CD4-positive, alpha-beta T cell treated with Interleukin-17A for 1 hour (primary cell): ENCODE results near the gene KIAA0040.

ENCODE experiments used
- DNase-seq: peaks from one replicate; pipeline ENCODE4 v3.0.0-alpha.2; 2020

KIAA0040 gene

DNA sequence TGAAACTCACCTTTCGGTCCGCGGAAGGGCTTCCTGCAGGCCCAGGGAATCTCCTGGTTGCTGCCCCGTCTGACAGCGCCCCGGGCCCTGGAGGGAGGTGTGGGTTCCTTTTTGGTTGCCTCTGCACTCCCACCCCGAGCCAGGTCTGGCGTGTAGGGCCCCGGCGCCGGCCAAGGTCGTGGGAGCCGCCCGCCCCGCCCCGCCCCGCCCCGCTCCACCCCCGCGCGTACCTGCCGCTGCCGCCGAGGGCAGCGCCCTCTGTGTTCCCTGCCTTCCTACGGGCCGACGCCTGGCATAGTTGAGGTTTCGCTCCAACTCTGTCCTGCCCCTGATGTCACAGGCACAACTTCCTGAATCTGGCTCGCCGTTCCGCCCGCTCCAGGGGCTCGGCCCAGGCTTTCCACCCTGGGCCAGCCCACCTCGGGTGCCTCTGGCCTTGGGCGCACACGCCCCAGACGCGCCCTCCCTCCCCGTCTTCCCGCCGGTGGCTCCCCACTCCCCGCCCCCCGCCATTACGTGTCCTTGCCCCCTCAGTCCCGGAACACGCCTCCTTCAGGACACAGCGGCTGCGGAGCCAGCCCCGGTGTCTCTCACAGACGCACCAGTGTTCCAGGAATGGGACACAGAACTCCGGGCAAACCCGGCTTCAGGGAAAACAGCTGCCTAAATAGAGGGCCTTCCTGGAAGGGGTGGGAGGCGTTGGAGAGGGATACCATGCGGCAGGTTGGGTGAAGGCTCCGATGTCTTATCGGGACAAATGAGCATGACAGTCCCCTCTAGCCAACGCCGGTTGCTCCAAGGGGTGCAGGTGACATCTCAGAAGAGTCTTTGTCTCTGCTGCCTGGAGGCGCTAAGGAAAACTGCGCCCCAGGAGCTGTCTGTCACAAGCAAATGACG lies at the start of gene KIAA0040:
TSS of gene KIAA0040 (minus strand) at position 147 of the 897 bp plus-strand sequence. CDS start 31,763 bp downstream, outside the sequence.
- peak; percentile 65 for DNase-seq

DNA sequence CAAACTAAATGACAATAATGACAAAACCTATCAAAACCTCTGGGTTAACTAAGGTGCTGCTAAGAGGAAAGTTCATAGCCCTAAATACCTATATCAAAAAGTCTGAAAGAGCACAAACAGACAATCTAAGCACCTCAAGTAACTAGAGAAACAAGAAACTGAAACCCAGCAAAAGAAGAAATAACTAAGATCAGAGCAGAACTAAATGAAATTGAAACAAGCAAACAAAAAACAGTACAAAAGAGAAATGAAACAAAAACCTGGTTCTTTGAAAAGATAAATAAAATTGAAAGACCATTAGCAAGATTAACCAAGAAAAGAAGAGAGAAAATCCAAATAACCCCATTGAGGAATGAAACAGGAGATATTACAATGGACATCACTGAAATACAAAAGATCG lies 44.8 kb upstream of the KIAA0040 start:
- no peak for DNase-seq

DNA sequence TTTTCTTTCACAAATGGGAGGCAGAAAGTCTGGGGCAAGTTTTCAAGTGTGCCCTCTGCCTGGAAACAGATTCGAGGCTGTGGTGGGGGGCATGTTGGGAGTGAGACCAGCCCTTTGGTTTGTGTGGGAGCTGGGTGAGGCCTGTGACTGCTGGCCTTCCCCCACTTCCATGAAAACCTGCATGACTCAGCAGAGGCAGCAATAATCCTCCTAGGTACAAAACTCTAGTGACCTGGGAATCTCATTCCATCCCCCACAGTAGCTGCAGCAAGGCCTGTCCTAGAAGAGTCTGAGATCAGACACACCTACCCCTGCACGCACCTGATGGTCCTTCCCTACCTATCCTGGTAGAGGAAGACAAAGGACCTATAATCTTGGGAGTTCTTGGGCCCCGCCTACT lies 42.1 kb upstream of the KIAA0040 start:
- no peak for DNase-seq

DNA sequence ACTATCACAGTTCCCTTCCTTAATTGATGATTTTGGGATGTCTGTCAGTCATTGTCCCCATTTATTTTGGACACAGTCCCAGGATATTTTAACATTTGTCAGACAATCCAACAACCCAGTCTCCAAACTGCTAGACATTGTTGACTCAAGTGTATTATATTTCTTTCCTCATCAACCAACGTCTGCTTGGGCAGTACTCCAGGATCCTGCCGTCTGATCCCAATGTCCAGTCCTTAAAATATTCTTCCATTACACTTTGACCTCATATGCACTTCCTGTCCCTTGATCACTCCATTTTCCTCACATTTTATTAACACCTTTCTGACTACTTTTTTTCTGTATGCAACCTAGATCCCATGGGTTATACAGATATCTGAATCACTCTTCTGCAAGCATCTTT lies 39.8 kb upstream of the KIAA0040 start:
- DNase-seq = no peak

DNA sequence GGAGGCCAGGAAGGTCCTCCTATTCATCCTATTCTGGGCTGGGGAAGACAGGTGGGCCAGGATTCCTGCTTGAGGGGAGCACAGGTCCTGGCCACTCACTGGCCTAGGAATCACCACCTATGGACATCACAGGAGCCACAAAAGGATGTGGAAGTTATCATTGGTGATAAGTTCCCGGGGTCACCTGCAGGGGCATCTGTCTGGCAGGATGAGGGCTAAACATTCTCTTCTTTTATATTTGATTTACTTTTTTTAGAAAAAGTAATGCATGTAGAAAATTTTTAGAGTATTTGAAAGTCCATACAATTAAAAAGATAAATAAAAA lies 33.2 kb upstream of the KIAA0040 start:
- DNase-seq = no peak

DNA sequence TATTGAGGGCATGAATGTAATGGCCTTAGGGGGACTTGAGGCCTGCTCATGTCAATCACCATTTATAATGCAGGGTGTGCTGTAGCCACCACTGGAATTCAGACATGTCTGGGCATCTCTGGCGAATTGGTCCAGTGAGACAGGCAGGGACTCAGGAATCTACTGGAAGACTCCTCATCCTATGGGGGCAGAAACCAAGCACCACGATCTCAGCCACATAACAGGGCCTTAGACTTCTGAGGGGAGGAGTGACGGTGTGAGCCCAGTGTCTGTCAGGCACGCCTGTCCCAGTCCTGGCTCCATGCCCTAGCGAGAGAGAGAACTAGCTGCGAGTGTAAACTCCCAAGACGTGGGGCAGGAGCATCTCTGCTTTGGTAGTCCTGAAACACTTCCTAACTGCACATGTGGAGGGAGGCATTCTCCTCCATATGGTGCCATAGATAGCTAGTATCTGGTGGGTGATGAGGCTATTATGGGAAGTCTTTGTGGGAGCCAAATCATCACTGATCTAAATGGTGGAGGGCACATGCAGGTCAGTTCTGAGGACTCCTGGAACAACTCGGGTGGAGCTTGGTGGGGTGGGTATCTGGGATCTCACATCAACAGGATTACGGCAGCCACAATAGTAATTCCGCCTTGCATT lies 29.8 kb upstream of the KIAA0040 start:
- DNase-seq = no peak

DNA sequence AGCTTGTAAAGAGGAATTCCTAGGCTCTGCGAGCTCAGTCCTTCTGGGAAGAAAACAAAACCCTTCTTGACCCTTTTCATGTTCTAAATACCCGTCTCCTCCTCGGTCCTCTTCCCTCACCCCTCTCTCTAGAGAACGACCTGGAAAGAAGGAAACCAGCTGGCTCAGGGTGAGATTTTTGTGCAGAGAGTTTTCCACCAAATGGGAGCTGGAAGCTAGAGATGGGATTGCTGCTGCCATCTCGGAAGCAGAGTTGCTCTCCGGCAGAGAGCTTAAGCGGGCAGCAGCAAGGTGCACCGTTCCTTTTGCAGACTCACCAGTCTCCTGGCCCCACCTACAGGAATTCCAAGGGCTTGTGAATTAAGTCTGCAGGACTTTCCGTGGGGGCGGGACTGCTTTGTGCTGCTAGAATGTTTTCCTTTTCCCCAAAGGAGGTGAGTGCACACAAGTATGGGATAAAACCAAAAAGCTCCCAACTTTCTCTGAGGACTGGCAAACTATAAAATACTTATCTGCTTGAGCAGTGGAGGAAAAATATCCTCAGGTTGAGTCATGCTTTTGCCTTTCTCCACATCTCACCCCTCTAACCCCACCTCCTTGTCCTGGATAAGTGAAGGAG lies 29.1 kb upstream of the KIAA0040 start:
- DNase-seq = no peak

DNA sequence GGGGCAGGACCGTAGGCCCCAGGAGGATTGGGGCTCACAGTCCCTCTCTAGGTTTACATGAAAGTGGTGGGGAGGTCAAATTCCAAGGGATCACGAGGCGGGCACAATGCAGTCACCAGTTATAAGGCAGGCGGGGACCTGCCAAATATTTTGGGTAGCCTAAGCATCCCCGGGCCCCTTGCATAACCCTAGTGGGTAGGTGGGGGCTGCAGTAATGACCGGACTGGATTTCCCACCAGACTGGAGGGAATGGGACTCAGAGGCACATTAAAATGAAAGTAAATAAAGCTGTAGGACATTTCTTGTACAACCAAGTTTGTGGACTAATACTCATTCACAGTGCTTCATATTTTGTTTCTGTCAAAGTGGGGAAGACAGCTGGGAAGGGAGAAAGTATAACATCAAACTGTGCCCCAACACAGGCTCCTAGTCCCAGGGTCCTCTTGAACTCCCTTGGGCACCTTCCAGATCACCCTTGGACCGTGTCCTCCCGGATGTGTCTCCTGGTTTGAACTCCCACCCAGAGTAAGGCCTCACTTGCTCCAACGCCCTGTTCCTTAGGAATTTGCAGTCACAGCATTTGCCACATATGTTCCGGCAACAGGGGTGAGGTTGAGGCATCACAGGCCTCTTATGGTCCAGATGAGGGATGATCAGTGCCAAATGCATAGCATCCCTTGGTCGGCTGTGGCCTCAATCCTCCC lies 28.4 kb upstream of the KIAA0040 start:
- no peak for DNase-seq

DNA sequence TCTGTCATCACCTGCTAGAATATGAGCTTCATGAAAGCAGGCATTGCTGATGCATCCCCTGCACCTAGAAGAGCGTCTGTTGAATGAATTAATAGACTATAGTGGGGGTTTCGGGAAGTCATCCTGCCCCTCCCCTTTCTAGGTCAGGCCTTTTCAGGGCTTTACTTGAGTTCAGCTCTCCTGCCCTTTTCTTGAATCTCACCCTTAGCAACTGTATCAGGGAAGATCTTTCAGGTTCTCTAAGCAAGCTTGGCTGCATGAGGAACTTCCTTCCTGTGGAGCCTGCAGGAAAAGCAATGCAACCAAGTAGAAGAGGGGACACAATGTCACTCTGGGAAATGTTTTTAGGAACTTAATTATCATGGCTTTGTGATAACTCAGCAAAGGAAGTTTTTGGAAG lies 27.2 kb upstream of the KIAA0040 start:
- DNase-seq = no peak

DNA sequence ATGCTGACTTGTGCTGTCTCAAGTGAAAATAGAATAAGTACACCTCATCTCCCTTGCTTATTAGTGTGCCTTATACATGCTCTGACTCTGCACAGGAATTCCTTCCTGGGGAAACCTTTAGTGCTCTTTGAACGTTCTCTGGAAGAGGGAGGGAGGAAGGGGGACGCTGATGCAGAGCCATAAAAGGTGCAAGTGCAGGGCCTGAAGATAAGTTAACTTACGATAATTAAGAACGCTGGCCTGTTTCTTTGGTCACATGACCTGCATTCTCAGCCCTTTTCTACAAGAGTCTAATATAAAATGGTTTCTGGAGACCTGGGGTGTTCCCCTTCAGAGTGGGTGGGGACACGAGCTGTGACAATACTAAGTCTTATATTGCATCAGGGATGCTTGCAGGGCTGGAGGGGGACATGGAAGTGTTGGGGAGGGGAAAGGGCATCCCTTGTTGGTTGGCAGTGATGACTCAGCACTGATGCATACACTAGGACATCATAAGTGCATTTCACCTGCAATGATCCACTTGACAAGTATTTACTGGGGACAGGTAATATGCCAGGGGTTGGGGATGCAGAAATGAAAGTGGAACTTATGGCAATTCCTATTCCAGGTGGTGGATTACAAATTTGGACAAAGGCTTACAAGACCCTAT lies 26.3 kb upstream of the KIAA0040 start:
- no peak for DNase-seq

DNA sequence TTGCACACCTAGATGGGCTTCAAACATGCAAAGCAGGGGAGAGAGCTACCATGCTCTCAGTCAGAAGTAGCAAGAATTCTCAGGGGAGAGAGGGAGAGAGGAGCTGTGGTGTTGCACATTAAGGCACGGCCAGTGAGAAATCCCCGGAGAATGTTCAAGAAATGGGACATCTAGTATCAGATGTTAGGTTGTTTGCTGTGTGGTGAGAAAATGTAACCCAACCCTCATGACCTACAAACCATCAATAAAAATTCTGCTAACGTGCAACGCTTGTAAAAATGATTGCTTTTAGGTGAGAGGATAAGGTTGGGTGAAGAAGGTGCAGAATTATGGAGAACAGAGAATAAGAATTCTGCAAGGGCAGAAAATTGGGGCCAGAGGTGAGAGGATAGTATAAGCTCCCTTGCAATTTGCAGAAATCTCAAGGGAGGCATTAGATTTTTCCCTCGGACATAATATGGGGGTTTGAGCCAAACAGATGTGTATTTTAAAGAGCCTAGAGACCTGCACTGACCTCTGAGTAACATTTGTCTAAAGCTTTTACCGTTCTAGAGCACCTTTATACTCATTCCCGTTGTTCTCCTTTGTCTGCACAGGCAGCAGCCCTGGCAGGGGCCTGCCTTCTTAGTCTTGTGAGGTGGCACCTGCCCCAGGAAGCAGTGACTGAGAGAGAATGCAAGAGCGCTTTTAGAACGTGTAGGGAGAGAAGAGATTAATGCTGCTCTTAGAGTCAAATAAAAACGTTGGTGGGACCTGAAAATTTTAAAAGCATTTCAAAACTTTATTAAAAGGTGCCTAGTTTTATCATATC lies 25.4 kb upstream of the KIAA0040 start:
- no peak for DNase-seq

DNA sequence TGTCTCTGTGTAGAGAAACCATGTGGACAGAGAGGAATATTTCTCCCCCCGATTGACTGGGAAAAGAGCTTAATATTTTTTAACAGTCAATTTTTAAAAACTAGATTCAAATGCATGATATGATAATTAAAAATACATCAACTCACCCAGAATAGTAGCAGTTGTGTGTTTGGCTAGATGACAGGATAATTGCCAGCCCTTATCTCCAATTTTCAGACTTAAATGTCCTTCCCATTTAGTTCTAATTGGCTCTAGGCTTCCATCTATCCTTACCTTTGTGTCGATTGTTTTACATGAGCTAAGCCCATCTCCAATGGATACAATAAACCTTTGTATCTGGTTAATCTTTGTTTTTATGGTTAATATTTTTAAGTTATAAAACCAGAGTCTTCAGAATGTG lies 23.9 kb upstream of the KIAA0040 start:
- no peak for DNase-seq

DNA sequence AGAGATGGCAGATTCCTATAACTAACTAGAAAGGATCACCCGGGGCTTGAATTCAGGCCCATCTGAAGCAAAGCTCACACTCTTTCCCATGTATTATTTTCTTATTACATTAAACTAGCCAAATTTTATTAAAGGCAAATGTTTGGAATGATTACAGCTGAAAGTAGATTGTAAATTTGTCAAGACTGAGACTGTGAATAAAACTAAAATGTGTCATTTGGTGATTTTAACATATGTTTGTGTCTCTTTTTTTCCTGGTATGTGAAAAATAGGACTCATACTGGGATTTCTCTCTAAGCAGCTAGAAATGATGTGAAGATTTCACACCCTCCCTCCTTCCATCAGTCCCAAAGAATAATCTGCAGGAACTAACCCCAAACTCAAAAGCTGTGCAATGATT lies 19.1 kb upstream of the KIAA0040 start:
- no peak for DNase-seq

DNA sequence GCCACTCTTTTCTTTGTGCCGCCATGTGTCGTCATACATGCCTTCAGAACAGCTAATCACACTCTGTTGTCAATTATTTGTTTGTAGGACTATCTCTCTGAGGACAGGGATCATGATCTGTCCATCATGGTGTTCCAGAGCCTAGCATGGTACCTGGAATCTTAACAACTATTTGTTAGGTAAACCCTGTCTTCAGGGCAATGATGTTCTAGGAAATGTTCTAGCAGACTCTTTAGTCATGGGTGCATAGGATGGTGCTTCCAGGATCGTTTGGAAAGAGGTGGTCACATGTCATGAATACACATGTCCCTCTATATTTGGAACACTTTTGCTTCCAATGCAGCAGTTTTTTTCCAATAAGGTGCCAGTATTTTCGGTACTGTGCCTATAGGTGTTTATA lies 18.2 kb upstream of the KIAA0040 start:
- DNase-seq = no peak

DNA sequence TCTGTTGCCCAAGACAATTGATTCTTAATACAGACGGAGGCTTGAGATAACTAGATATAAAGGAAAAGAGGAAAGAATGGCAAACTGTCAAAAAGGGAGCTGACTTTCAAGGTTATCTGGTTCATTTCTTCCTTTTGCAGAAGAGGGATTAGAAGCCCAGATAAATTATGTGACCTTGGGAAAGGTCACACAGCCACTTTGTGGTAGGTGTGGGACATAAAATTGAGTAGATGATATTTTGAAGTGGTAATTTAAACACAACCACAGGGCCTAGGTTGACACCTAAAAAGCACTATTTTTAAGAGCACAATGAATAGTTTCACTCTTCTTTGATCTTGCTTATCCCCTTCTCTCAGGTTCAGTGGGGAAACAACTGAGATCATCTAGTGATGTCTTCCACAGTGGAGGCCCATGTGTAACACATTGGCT lies 16.9 kb upstream of the KIAA0040 start:
- DNase-seq = peak; percentile 54

DNA sequence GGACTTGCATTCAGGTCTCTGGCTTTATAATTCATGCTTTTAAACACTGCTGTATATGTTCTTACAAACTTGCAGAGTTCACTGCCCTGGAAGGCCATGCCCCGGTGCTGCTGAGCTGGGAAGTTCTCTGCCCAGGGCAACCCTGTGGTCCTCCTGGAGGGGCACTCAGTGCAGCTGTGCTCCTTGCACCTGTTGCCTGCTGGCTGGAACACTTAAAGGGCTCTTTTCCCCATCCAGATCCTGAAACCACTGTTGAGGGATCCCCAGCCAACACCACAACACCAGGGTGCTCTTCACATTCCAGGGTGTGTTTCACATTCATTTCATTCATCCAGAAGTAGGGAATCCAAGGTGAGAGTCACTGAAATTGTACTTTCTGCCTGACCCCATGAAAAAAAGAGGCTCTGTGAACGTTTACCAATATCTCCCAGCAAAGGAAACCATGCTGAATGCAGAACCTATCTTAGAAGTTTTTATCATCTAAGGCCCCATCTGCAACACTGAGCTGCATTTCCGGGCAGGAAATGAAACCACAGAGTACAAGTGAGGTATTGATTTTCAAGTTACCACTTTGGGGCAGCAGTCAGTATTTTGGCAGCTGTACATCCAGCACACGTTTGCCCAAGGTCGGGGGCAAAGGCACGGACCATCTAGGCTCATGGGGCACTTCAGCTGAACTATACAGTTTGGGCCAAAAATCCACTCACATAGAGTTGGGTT lies 16.4 kb upstream of the KIAA0040 start:
- peak; percentile 77 for DNase-seq

DNA sequence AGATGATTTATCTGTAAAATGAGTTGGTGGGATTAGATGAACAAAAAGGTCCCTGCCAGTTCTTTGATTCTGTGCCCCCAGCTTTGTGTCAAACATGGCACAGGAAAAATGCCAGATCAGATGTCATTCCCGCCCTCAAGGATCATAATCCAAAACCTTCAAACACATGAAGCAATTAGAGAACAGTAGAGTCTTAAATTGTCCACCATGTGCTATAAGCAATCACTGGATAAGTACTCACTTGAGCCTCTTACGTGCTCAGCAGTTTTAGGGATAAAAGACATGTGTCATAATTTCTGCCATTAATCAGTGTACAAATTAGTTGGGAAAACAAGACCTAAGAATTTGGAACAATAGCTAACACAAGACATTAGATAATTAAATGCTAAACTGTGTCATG lies 15.4 kb upstream of the KIAA0040 start:
- no peak for DNase-seq

DNA sequence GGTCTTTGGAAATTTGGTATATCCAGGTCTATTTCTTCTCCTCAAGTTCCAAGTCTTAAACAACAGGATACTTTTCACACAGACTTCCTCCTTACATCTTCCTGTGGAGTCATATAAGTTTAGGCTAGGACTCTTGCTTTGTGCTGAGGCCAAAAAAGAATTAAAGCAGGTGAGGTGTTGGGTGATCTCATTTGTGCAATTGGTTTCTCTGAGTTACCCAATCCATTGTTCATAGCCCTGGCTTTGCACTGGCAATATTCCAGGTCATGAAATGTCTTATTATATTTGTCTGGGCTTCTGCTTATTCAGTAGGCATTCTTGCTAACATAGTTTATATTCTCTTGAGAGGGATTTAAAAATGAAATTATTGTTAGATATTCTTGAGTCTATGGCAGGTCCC lies 14.1 kb upstream of the KIAA0040 start:
- no peak for DNase-seq

DNA sequence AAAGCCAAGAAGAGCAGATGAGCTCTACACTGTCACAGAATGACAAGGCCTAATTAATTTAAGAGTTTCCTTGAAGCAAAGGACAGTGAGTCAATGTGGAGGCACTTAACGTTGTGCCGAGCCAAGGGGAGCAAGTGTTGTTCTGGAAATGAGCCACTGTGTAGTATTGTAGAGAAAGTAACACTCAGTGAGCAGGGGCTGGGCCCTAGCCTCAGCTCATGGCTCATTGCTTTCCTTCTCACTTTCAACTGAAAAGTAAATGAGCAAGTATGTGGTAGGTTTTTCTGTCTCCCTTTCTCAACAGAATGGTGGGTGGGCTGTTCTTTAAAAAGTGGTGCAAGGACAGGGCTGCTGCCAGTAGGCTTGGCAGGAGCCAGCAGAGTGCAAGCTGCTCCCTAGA lies 11.8 kb upstream of the KIAA0040 start:
- no peak for DNase-seq

DNA sequence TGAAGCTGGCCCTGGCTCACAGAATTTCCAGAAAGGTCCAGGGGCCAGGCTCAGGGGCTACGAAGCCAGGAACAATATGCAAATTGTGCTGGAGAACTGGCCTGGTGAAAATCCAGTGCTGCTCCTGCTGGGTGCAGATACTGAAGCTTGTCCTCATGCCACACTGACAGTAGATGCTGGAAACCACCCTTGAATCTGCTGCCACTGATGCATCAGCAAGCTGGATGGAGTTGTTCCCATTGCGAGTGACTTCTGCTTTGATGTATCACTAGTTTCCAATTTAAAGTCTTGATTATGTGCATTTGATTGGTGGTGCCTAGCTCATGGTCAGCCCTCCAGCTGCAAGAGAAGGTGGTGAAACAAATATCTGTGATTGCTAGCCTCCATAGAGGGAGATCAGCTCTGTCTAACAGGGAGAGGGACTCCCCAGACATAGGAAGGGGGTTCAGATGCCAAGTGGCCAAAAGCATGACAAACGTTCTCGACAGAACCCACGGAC lies 11.0 kb upstream of the KIAA0040 start:
- DNase-seq = no peak
